Aorta (tissue), 5 donors: ENCODE results near the gene ITGAX. TPM values are rescaled to one million over a fixed set of nuclear protein-coding genes. Genes with fewer than 3 reads are reported as not detected.
A peak's percentile ranks its signal among the peaks of the same experiment; 100 is the strongest.
"Not testable (repeated sequence)": the region's sequence is repeated elsewhere in the genome, so short reads cannot be mapped to it uniquely, and the experiment has no call there.

Source experiments
- ATAC-seq: fragments of 200-7000 bp; cut with Tn5 transposase; one replicate; pipeline ENCODE4 v1.9.1; 2022; ENCODE audit warnings: moderate library complexity; ENCODE audit not compliant: low FRiP score
- DNase-seq, 2 donors: peaks; one replicate each; pipeline ENCODE4 v3.0.0-alpha.2; 2020
- H3K27ac ChIP-seq, 2 donors: one replicate each; pipeline ENCODE4 v1.5.1; 2013; ENCODE audit warnings: low read length in 2 of 2, mild to moderate bottlenecking in 2 of 2, moderate library complexity in 2 of 2, control low read depth in 1 of 2, inconsistent platforms in 1 of 2, low read depth in 1 of 2
- H3K27me3 ChIP-seq, 2 donors: one replicate each; pipeline ENCODE4 v1.6.1; 2013; ENCODE audit warnings: control low read depth in 1 of 2, low read length in 1 of 2, mild to moderate bottlenecking in 1 of 2, moderate library complexity in 1 of 2; ENCODE audit not compliant: insufficient read depth in 2 of 2, control insufficient read depth in 1 of 2
- H3K36me3 ChIP-seq, 2 donors: one replicate each; pipeline ENCODE4 v1.6.1; 2013; ENCODE audit warnings: control low read depth in 1 of 2, low read length in 1 of 2, mild to moderate bottlenecking in 1 of 2; ENCODE audit not compliant: insufficient read depth in 2 of 2, control insufficient read depth in 1 of 2
- H3K4me1 ChIP-seq, 2 donors: one replicate each; pipeline ENCODE4 v1.6.1; 2013; ENCODE audit warnings: low read length in 2 of 2, control low read depth in 1 of 2, mild to moderate bottlenecking in 1 of 2, moderate library complexity in 1 of 2; ENCODE audit not compliant: insufficient read depth in 2 of 2, control insufficient read depth in 1 of 2
- H3K4me3 ChIP-seq, 2 donors: one replicate each; pipeline ENCODE4 v1.5.1; 2013; ENCODE audit warnings: low read length in 2 of 2, control low read depth in 1 of 2, mild to moderate bottlenecking in 1 of 2
- H3K9me3 ChIP-seq: one replicate; pipeline ENCODE4 v1.6.1; 2013; ENCODE audit warnings: mild to moderate bottlenecking, low read length; ENCODE audit not compliant: control insufficient read depth
- WGBS, 2 donors: extraction: QIAGEN DNeasy Blood & Tissue Kit; methylation state at CpG; one replicate each; pipeline ENCODE4 v1.1.7; 2013; 5-methylcytosine and 5-hydroxymethylcytosine counted together
- intact Hi-C, 2 donors: fragments of 100-400 bp; cut with DNase I; formaldehyde crosslinking; loops; one replicate each; pipeline versions ENCODE4 v1.14.2 to v1.15.0; 2022
- long read RNA-seq, 2 donors: library from polyadenylated mRNA; unstranded; transcript quantifications; one replicate each; pipeline ENCODE4 v2.0.0, GENCODE V29; 2020 to 2021
- polyA plus RNA-seq, 2 donors: library from polyadenylated mRNA; stranded (reverse); fragments of 200-250 nt; gene quantifications; one replicate each; pipeline ENCODE4 v1.2.3, GENCODE V29; 2013
- total RNA-seq, 2 donors: library from RNA; stranded (reverse); fragmentation: NEBNext Ultra II Directional; extraction: Animal tissue kit (Norgen Biotek cat#: 25700); gene quantifications; one replicate each; pipeline ENCODE4 v1.2.1, GENCODE V29; 2021
- donor health status: healthy with polysubstance abuse.
- donor health status: Bipolar disorder and iron deficiency.
- donor health status: DM: no; HTN: no; CAD: no.
- donor health status: DM: no; HTN: no; CAD: no.
- donor health status: DM: yes; HTN: yes; CAD: no.

Gene ITGAX
- total RNA-seq (10 to 100 TPM; 25.0 to 27.0 TPM), polyA plus RNA-seq (1 to 10 TPM in 1 of 2 donors, under 1 TPM in 1; 0.79 to 5.1 TPM)
- long read RNA-seq, donor 1, partial matches to known transcripts = 5 of 8 reads
- long read RNA-seq, donor 1, other reads (novel, unspliced or antisense) = 3 of 8 reads
- long read RNA-seq, donor 2, partial matches to known transcripts = 1 of 6 reads
- long read RNA-seq, donor 2, other reads (novel, unspliced or antisense) = 5 of 6 reads

- Histone ChIP-seq H3K36me3 (no peaks in the 10 kb centered on the region), H3K4me3 (no peak within 1 kb of the TSS), H3K27ac (no peak within 1 kb of the TSS), H3K27me3 (no peaks in the 10 kb centered on the region), H3K4me1 (no peaks in the 10 kb centered on the region), H3K9me3 (no peaks in the 10 kb centered on the region)
- intact Hi-C loops = no loop called here
- ATAC-seq = peak; percentile 53
- DNase-seq = peak; percentile 83 to 85
- 38 to 46% methylated on average over 10 of the region's 10 CpGs for WGBS, 2 donors
Observed at GRCh38 chr16:31354394-31355291, at the start of gene ITGAX. ITGAX (plus strand) TSS chr16:31355176; CDS start chr16:31355255, 79 bp downstream.

DNA sequence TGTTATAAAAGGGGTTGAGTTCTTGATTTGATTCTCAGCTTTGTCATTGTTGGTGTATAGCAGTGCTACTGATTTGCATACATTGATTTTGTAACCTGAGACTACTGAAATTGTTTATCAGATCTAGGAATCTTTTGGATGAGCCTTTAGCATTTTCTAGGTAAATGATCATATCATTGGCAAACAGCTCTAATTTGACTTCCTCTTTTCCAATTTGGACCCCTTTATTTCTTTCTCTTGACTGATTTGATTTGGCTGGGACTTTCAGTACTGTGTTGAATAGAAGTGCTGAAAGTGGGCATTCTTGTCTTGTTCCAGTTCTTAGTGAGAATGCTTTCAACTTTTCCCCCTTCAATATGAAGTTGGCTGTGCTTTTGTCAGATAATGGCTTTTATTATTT, 49.8 kb upstream of the ITGAX start:
- intact Hi-C loops = no loop called here
- Histone ChIP-seq H3K36me3 (no peaks in the 10 kb centered on the region), H3K27ac (no peak overlapping the region), H3K4me1 (no peaks in the 10 kb centered on the region), H3K27me3 (no peaks in the 10 kb centered on the region), H3K9me3 (no peaks in the 10 kb centered on the region), H3K4me3 (no peak overlapping the region)
- ATAC-seq (no peak), DNase-seq (no peak)

GRCh38 chr16:31308381-31308780, 46.6 kb upstream of the ITGAX start:
- H3K36me3 ChIP-seq, DNase-seq, H3K4me1 ChIP-seq, ATAC-seq, intact Hi-C loops, H3K27ac ChIP-seq, H3K27me3 ChIP-seq, H3K4me3 ChIP-seq, H3K9me3 ChIP-seq: not testable (repeated sequence)
- WGBS, 2 donors = 82 to 100% methylated on average over 1 to 2 of the region's 3 CpGs

DNA sequence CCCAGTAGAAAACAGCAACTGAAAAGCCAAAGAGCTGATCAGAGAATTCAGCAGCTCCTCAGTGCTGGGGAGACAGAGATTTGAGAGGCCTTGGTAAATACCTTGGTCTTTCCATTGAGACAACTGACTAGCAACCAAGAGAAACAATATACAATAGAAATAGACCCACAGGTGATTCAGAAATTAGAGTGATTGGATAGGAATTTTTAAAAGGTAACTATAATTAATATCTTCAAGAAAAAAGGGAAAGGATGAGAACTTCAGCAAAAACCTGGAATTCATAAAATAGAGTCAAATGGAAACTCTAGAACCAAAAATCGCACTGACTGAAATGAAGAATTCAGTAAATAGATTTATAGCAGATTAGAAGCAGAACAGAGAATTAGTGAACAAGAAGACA, 32.5 kb upstream of the ITGAX start:
- peaks cover 8% of the 10 kb centered on the region for H3K9me3 ChIP-seq
- 68 to 79% methylated on average over 1 of the region's 1 CpG for WGBS, 2 donors

DNA sequence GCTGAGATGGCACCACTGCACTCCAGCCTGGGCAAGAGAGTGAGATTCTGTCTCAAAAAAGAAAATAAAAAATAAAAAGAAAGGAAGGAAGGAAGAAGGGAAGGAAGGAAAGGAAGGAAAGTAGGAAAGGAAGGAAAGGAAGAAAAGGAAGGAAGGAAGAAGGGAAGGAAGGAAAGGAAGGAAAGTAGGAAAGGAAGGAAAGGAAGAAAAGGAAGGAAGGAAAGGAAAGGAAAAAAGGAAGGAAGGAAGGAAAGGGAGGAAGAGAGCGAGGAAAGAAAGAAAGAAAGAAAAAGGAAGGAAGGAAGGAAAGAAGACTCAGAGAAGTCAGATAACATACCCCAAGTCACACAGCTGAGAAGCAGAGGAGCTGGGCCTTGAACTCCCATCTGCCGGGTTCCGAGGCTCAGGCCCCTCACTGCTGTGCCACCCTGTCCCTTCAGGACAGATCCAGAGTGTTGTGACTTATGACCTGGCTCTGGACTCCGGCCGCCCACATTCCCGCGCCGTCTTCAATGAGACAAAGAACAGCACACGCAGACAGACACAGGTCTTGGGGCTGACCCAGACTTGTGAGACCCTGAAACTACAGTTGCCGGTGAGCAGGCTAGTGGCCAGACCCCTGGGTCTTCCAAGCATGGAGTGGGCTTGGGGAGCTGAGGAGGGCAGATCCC, 30.9 kb upstream of the ITGAX start:
- Histone ChIP-seq H3K27ac (no peak overlapping the region), H3K27me3 (no peaks in the 10 kb centered on the region), H3K9me3 (peaks cover 8% of the 10 kb centered on the region), H3K4me1 (no peaks in the 10 kb centered on the region), H3K36me3 (no peaks in the 10 kb centered on the region), H3K4me3 (no peak overlapping the region)
- DNase-seq (no peak), ATAC-seq (no peak)
- intact Hi-C loops = no loop called here
- WGBS, 2 donors = 87 to 89% methylated on average over 10 of the region's 10 CpGs

More for the DNA sequence above, 32.5 kb upstream of the ITGAX start:
- H3K27ac ChIP-seq = no peak overlapping the region
- no peak overlapping the region for H3K4me3 ChIP-seq
- H3K27me3 ChIP-seq = no peaks in the 10 kb centered on the region
- H3K36me3 ChIP-seq = no peaks in the 10 kb centered on the region
- intact Hi-C loops = no loop called here
- no peaks in the 10 kb centered on the region for H3K4me1 ChIP-seq
- no peak for ATAC-seq
- DNase-seq = no peak

DNA sequence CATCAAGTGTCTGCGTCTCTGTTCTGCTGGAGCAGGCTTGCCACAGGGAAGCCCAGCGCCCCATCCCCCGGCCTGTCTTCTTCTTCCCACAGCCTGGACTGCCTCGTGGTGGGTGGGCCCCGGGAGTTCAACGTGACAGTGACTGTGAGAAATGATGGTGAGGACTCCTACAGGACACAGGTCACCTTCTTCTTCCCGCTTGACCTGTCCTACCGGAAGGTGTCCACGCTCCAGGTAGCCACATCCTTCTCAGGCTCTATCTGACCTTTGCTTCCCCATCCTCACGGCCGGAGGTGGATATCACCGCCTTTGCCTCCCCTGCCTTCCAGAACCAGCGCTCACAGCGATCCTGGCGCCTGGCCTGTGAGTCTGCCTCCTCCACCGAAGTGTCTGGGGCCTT, 29.8 kb upstream of the ITGAX start:
- H3K27ac ChIP-seq = no peak overlapping the region
- ATAC-seq (no peak), DNase-seq (no peak)
- H3K4me1 ChIP-seq = no peaks in the 10 kb centered on the region
- peaks cover 8% of the 10 kb centered on the region for H3K9me3 ChIP-seq
- WGBS, 2 donors = 81 to 82% methylated on average over 16 of the region's 16 CpGs
- intact Hi-C loops = no loop called here
- H3K27me3 ChIP-seq = no peaks in the 10 kb centered on the region
- H3K36me3 ChIP-seq = no peaks in the 10 kb centered on the region
- no peak overlapping the region for H3K4me3 ChIP-seq

GRCh38 chr16:31327646-31328225, 27.2 kb upstream of the ITGAX start:
- no peaks in the 10 kb centered on the region for H3K4me1 ChIP-seq
- H3K27ac ChIP-seq = no peak overlapping the region
- WGBS, 2 donors = 37 to 40% methylated on average over 10 of the region's 10 CpGs
- no peak overlapping the region for H3K4me3 ChIP-seq
- no peaks in the 10 kb centered on the region for H3K36me3 ChIP-seq
- ATAC-seq (no peak), DNase-seq (no peak)
- no peaks in the 10 kb centered on the region for H3K27me3 ChIP-seq
- intact Hi-C loops = no loop called here
- H3K9me3 ChIP-seq = peaks cover 2% of the 10 kb centered on the region

GRCh38 chr16:31328322-31329052, 26.5 kb upstream of the ITGAX start:
- Histone ChIP-seq H3K27me3 (no peaks in the 10 kb centered on the region), H3K4me1 (no peaks in the 10 kb centered on the region)
- WGBS, 2 donors = 71 to 81% methylated on average over 12 of the region's 12 CpGs

More at GRCh38 chr16:31328322-31329052, 26.5 kb upstream of the ITGAX start:
- H3K4me3 ChIP-seq = no peak overlapping the region
- H3K36me3 ChIP-seq = no peaks in the 10 kb centered on the region
- H3K27ac ChIP-seq = no peak overlapping the region
- DNase-seq = no peak
- intact Hi-C loops = no loop called here
- H3K9me3 ChIP-seq = peaks cover 2% of the 10 kb centered on the region
- ATAC-seq = no peak
